Central memory CD4-positive, alpha-beta T cell (primary cell): Measurements from ENCODE around the gene BIVM.
"Not testable (repeated sequence)": the region's sequence is repeated elsewhere in the genome, so short reads cannot be mapped to it uniquely, and the experiment has no call there.

Experiments used
- DNase-seq: peaks from one replicate; pipeline ENCODE4 v3.0.0; 2022
- total RNA-seq, 3 experiments: gene quantifications; one replicate each; lab custom pipeline; 2026; lab: John Stamatoyannopoulos, UW

BIVM gene, protein sequence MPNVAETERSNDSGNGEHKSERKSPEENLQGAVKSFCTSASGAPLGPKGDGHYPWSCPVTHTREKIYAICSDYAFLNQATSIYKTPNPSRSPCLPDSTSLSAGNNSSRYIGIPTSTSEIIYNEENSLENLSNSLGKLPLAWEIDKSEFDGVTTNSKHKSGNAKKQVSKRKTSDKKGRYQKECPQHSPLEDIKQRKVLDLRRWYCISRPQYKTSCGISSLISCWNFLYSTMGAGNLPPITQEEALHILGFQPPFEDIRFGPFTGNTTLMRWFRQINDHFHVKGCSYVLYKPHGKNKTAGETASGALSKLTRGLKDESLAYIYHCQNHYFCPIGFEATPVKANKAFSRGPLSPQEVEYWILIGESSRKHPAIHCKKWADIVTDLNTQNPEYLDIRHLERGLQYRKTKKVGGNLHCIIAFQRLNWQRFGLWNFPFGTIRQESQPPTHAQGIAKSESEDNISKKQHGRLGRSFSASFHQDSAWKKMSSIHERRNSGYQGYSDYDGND
- 6.9 to 14.1 (median 7.8) reads per million in 3 experiments for total RNA-seq

DNA sequence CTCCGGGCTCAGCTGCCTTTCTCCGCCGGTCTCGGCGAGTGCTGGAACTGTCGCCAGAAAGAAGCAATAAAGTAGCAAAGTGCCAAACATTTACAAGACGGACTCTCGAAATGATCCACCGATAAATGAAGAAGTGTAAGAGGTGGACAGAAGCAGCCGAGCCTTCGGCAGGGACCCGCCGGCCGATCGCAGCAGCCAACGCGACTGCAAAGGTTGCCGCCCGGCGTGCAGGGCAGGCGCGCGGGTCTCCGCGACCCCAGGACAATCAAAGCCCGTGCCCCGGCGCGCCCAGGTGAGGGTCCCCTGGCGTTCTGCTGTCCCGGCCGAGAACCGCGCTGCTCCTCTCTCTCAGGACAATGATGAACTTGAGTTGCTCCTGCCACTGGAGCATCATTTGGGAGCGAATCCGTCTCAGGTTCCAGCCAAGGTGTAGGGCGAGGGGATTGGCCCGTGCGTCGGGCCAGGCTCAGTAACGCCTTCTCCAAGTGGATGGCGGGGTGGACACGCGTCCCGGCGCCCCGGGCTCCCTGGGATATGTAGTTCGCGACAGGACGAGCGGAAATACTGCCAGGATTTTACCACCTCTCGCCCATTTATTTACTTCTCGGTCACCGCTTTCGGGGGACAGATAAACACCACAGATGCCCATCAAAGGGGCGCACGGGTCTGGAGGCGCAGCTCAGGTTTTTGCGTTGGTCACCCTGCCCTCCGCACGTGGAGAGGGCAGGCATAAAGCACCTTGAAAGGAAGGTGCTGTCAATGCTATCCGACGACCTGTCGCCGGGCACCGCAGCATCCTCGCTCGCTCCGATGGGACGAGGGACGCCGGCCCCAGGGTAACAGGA is at the start of gene BIVM, which contains the start of gene POGLUT2:
Gene BIVM (plus strand): TSS at position 539 of the 845 bp plus-strand sequence. CDS start 8,149 bp downstream, outside the sequence.
Gene POGLUT2 (minus strand): TSS at position 396 of the 845 bp plus-strand sequence. CDS start 306 bp downstream, at position 90.
- peak; percentile 69 for DNase-seq

DNA sequence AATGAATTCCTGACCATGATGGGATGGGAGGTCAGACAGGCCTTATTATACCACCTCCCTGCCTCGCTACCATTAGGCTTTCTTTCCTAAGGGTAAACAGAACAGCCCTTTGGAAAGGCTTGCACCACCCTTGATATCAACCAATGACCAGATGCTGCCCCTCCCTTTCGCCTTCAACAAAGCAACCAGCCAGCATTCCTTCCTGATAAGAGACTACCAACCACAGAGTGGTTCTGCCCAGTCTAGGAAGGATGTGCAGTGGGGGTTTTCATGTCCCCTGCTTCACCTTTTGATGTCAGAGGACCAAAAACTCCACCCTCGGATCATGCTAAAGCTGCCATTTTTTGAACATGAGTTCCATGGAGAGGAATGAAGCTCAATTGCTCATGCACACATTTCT is 47.0 kb upstream of the BIVM start:
- DNase-seq = no peak

DNA sequence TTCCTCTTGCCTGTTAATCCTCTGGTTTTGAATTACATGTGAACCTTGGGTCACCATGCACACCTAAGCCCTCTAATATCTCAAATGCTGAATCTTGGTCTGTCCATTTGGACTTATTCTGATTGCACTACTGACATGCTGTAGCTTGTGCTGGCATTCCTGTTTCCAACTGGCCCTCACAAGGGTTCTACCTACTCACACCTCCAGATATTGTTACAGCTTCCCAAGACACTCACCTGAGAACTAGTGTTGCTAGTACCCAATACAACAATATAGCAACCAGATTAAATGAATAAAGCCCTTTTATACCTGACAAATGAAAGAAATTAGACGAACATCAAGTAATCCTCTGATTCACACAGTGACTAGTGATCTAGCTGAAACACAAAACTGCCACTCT is 41.9 kb upstream of the BIVM start:
- DNase-seq = no peak

- no peak for DNase-seq
Measured at GRCh38 chr13:102758842-102759241, 40.1 kb upstream of the BIVM start.

DNA sequence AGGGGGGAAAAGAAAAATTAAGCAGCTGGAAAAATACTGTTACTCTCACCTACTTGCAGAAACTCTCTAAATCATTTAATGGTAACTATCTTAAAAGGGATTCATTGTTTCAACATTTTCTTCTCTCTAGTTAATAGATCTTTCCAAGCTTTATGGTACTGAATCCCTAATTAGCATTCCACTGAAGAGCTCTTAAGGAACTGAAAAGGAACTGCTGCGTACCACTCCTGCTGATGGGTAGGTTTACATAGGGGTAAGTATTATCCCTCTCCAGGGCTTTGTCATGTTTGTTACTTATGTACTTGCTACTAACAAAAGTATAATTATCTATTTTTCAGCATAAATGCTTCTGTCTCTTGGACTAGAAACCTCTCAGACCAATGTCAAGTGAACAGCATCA is 37.8 kb upstream of the BIVM start:
- no peak for DNase-seq

GRCh38 chr13:102763741-102764140 is 35.2 kb upstream of the BIVM start:
- DNase-seq = no peak

DNA sequence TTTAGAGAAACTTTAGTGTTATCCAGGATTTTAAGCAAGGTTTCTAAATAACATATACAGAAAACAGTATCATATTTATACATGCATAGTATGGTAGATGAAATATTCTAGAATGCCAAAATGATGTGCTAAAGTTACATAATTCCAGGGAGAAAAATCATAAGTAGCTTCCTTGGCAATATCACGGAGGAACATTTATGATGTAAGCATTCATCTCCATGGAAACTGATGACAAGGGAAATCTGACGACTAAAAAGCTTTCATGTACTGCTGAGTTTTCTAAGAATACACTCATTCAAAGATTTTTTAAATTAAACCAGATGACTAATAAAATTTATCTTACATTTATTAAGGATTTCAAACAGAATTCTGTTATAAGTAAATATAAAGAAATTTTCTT is 30.0 kb upstream of the BIVM start:
- DNase-seq = no peak

DNA sequence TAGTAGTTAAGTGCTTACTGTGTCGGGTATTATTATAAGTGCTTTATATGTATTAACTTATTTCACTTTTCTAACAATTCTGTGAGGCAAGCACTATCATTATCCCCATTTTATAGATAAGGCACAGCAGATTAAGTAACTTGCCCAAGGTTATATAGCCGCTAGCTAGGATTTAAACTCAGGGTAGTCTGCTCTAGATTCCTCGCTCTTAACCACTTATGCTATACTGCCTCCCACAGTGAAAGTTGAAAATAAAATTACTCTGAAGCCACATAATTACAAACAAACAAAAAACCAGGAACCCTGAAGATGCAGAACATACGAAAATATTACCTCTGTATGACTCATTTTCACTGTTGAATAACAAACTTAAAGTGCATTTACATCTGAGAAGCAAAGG is 29.2 kb upstream of the BIVM start:
- no peak for DNase-seq

DNA sequence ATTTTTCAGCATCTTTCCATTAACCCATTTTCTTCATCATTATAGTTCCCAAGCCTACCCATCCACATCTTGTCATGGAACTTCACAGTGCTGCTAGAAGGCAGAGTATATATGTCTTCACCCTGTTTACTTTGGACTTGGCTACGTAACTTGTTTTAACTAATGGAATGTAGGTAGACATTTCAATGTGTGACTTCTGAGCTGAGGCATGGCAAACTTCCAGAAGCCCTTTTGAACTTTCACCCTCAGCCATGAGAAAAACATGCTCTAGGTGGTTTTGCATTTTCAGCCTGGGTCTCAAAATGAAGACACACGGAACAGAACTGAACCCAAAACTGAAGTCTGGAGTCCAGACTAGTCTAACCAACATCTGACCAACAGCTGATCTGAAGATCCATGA is 28.5 kb upstream of the BIVM start:
- DNase-seq = no peak

GRCh38 chr13:102771298-102772041 is 27.4 kb upstream of the BIVM start:
- no peak for DNase-seq

GRCh38 chr13:102772042-102772425 is 26.9 kb upstream of the BIVM start:
- no peak for DNase-seq

DNA sequence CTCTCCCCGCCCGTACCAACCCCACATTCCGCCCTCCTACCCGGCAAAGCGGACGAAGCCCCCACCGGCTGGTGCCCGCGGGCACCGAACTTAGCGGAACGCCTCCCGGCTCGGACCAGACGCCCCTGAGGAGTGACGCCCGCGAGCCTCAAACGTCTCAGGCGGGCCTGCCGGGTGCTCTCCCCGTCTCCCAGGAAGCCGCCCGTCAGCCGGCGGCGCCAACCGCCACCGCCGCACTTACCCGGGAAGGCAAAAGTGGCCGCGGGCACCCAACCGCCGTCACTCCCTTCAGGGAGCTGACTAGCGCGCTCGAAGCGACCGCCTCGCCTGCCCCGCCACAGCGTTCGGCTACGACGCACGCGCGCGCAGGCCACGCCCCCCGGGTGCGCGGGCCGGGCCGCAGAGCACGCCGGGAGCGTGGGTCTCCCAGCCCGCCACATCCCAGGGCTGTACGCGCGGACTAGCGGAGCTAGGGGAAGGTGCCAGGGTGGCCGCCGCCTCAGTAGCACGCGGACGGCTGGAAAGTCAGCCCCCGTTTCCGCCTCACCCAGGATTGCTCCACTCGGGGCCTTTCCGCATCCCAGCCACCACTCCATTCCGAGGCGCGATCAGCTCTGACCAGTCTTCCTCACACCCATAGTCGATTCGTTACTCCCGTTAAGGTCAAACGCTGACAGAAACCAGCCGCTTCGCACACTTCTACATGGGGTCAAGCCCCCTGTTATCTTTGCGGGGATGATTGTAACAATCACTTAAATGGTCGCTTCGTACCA is 25.3 kb upstream of the BIVM start, which contains the start of gene TEX30:
Gene TEX30 (minus strand): TSS at position 346 of the 773 bp plus-strand sequence. CDS start 3,760 bp downstream, outside the sequence.
- DNase-seq = peak; percentile 89

GRCh38 chr13:102774214-102774568 is 24.7 kb upstream of the BIVM start:
- DNase-seq = no peak

DNA sequence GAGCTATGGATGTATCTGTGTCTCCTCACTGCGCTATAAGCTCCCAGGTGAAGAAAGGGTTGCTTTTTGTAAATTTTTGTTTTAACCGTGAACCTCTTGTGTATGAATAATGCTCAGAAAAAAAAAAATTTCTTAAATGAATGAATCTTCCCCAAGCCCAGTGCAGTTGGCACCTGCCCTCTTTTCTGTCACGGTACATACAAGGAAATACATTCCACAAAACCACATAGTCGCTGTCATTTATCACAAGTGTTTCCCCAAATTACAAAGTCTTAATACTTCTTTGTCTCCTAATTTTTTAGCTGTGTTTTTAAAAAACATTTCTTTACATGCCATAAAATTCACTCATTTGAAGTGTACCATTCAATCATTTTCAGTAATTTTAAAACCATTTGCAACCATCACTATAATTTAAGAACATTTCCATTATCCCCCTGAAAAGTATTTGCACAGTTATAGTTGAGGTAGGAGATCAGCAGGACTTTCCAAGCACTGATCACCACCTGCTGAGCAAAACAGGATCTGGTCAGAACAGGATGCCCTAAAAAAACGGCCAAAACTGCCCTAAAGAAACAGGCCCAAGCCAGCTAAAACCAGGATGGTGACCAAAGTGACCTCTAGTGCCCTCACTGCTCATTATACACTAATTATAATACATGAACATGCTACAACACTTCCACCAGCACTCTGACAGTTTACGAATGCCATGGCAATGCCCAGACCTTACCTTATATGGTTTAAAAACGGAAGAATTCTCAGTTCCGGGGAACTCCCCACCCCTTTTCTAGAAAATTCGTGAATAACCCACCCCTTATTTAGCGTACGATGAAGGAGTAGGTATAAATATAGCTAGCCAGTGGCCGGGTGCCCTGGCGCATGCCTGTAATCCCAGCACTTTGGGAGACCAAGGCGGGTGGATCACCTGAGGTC is 24.1 kb upstream of the BIVM start:
- DNase-seq = no peak

DNA sequence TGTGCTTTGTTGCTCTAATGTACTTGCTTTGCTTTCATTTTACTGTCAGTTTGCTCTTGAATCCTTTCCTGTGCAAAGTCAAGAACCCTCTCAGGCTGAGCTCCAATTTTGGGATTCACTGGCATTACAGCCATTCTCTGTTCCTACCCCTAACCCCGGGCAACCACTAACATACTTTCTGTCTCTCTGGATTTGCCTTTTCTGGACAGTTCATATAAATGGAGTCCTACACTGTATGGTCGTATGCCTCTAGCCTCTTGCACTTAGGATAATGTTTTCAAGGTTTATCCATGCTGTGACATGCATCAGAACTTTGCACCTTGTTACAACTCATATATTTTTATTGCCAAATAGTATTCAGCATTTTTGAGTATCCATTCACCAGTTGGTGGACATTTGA is 22.6 kb upstream of the BIVM start:
- DNase-seq = no peak

DNA sequence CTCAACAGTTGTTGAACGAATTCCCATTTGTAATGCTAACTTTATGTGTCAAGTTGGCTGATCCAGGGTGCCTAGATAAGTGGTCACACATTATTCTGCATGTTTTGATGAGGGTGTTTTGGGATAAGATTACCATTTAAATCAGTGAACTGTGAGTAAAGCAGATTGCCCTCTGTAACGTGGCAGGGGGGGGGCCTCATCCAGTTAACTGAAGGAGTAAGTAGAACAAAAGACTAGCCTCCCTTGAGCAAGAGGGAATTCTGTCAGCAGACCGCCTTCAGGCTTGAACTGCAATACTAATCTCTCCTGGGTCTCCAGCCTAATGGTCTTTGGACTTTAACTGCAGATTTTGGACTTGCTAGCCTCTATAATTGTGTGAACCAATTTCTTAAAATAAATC is 21.2 kb upstream of the BIVM start:
- no peak for DNase-seq

DNA sequence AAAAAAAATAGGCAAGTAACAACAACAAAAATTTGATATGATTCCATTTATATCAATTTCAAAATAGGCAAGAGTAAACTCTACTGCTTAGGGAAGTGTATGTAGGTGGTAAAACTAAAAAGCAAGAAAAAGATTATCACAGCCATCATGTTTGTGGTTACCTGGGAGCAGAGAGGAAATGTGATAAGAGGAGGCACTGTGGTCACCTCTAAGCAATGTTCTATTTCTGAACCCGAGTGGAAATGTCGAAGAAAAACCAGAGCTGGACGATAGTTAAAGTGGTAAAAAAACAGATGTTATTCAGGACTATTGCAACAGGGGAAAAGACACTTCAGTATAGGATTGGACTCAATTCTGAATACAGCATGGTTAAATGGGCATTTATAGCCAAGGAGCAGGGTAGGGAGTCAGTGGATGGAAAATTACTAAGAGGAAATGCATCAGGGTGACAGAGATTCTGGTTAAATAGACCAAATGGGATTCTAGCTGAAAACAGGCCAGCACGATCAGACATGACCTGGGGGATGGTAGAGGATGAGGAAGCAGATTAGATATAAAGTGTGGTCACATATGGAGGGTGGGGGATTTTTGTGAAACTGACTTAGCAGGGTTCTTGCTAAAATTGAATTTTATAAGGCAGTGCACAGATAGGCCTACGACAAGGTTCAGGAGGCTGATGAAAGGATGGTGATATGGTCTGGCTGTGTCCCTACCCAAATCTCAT is 19.3 kb upstream of the BIVM start:
- DNase-seq = peak; percentile 57

- not testable (repeated sequence) for DNase-seq
Measured at GRCh38 chr13:102780656-102781055, 18.3 kb upstream of the BIVM start.

DNA sequence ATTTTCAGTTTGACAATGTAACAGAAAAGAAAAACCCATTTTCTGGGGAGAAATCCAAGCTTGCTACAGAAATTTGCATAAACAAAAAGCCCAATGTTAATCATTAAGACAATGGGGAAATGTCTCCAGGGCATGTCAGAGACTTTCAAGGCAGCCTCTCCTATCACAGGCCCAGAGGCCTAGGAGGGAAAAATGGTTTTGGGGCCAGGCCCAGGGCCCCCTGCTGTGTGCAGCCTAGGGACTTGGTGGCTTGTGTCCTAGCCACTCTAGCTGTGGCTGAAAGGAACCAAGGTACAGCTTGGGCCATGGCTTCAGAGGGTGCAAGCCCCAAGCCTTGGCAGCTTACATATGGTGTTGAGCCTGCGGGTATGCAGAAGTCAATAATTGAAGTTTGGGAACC is 17.3 kb upstream of the BIVM start:
- DNase-seq = no peak

GRCh38 chr13:102784483-102784882 is 14.4 kb upstream of the BIVM start:
- no peak for DNase-seq
